HG02610 (cell line): ENCODE data around the gene CTRB2.
A peak's percentile ranks its signal among the peaks of the same experiment; 100 is the strongest.
"Not testable (repeated sequence)": the region's sequence is repeated elsewhere in the genome, so short reads cannot be mapped to it uniquely, and the experiment has no call there.

Source experiments
- ATAC-seq: cut with Tn5 transposase; IDR thresholded peaks from one replicate; pipeline ENCODE4 v1.9.1; 2021; ENCODE audit warnings: mild to moderate bottlenecking, moderate library complexity; ENCODE audit not compliant: unreplicated experiment

Gene CTRB2

GRCh38 chr16:75227361-75228142 is 20.6 kb upstream of the CTRB2 start:
- ATAC-seq = no peak

- ATAC-seq = no peak
These were observed 19.8 kb upstream of the CTRB2 start for GRCh38 chr16:75226550-75227360.

GRCh38 chr16:75225678-75226515 is 18.9 kb upstream of the CTRB2 start:
- no peak for ATAC-seq

GRCh38 chr16:75225092-75225491 is 18.1 kb upstream of the CTRB2 start:
- ATAC-seq = no peak

- no peak for ATAC-seq
These were observed 17.5 kb upstream of the CTRB2 start for GRCh38 chr16:75224306-75225082.

GRCh38 chr16:75223129-75223528 is 16.2 kb upstream of the CTRB2 start:
- not testable (repeated sequence) for ATAC-seq

- ATAC-seq = no peak
These were observed 15.4 kb upstream of the CTRB2 start for GRCh38 chr16:75222271-75222783.

- no peak for ATAC-seq
These were observed 12.9 kb upstream of the CTRB2 start for GRCh38 chr16:75219838-75220237.

GRCh38 chr16:75219088-75219487 is 12.1 kb upstream of the CTRB2 start:
- no peak for ATAC-seq

GRCh38 chr16:75218256-75219076 is 11.5 kb upstream of the CTRB2 start, which contains the start of gene CTRB1:
Gene CTRB1, plus strand, starts transcription at chr16:75218988. Its CDS starts 20 bp downstream, at chr16:75219008.
- peak; percentile 70 for ATAC-seq

GRCh38 chr16:75217389-75217851 is 10.5 kb upstream of the CTRB2 start:
- no peak for ATAC-seq

GRCh38 chr16:75216576-75216975 is 9.6 kb upstream of the CTRB2 start:
- ATAC-seq = no peak

- no peak for ATAC-seq
These were observed 9.2 kb upstream of the CTRB2 start for GRCh38 chr16:75216127-75216526.

- not testable (repeated sequence) for ATAC-seq
These were observed 4.3 kb upstream of the CTRB2 start for GRCh38 chr16:75211286-75211685.

- ATAC-seq = no peak
These were observed 3.0 kb upstream of the CTRB2 start for GRCh38 chr16:75209944-75210343.

- not testable (repeated sequence) for ATAC-seq
These were observed 2.6 kb upstream of the CTRB2 start for GRCh38 chr16:75209514-75209913.

GRCh38 chr16:75208861-75209505 is 2.0 kb upstream of the CTRB2 start:
- ATAC-seq = no peak

- ATAC-seq = no peak
These were observed 1.4 kb upstream of the CTRB2 start for GRCh38 chr16:75208242-75208825.
